ENCODE results near the gene LYPLA2.

The LYPLA2 gene

DNA sequence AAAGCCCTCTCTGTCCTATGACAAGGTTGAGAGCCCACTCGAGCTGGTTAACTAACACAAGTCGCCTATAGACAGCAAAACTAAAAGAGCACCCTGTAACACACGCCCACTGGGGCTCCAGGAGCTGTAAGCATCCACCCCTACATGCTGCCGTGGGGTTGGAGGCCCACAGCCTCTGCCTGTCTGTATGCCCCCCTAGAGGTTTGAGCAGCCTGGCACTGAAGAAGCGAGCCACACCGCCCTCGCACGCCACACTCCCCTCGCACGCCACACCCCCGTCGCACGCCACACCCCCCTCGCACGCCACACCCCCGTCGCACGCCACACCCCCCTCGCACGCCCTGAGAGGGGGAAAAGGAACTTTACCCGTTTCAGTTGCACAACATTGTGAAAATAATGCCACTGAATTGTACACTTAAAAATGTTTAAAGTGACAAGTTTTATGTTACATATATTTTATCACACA lies 47.5 kb downstream of the LYPLA2 start:
- DNase-seq: peak; percentile 4

DNA sequence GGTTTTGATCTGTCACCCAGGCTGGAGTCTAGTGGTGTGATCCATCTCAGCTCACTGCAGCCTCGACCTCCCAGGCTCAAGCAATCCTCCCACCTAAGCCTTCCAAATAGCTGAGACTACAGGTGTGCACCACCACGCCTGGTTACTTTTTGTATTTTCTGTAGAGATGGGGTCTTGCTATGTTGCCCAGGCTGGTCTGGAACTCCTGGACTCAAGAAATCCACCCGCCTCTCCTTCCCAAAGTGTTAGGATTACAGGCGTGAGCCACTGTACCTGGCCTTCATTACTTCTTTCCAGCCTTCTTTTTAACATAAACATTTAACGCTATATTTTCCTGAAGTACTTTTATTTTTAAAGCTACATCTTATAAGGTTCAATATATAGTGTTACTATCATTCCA lies 52.7 kb downstream of the LYPLA2 start:
- no peak for DNase-seq

Data from SIG-M5 (cell line).